Frontal cortex (tissue), 4 donors: ENCODE data around the gene ABCB1. TPM values are rescaled to one million over a fixed set of nuclear protein-coding genes. Genes with fewer than 3 reads are reported as not detected.
A peak's percentile ranks its signal among the peaks of the same experiment; 100 is the strongest.

Source experiments
- DNase-seq, 2 donors: peaks; one replicate each; pipeline ENCODE4 v3.0.0; 2012; ENCODE audit warnings: low spot score in 2 of 2
- FAIRE-seq: peaks from 2 replicates; lab custom pipeline; 2012; peaks lifted over from hg19 to GRCh38; lab: Jason Lieb, UNC
- total RNA-seq: library from RNA; depleted of rRNA; stranded (reverse); fragments of >200 nt; gene quantifications from one replicate; pipeline ENCODE4 v1.2.3, GENCODE V29; 2014
- donor health status: control.
- donor health status: control.
- donor health status: control.

ABCB1 gene
- 6.5 TPM for total RNA-seq

GRCh38 chr7:87600130-87601124 lies at the start of gene ABCB1:
ABCB1 (minus strand) TSS chr7:87600884; CDS start chr7:87600184, 700 bp downstream.
- DNase-seq (peak in 1 of 2 donors; percentile 53), FAIRE-seq (no peak)

DNA sequence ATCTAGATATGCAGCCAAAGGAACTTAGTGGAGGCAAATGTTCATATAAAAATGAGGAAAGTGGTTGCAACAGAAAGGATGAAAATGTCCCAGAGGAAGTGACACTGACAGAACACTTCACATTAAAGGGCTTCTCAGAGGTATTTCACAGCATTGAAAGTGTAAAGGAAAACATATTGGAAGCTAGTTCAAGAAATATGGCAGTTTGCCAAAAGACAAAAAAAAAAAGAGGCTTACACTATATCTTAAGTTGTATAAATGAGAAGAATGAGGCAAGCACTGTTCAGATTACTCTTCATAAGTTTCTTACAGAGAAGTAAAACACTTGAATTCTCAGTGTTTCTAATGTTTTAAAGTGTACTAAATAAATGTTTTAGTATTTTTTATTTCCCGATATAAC lies 47.6 kb upstream of the ABCB1 start:
- no peak for FAIRE-seq
- no peak for DNase-seq

DNA sequence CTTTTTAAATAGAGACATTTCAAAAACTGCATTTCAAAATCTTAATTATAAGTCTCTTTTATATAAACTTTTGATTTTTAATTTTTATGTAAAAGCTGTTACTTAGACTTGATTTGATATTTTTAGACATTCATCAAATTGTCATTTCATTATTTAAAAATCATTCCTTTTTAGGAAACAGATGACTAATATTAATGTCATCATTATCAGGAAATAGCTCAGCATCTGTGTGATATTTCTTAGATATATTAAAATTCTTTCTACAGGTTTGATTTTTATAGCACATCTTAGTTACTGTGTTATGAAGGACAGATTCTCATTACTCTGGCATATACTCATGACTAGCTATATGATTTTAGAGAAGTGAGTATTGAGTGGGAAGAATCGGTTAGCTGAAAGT lies 44.8 kb upstream of the ABCB1 start:
- DNase-seq (no peak), FAIRE-seq (peak; percentile 3)

DNA sequence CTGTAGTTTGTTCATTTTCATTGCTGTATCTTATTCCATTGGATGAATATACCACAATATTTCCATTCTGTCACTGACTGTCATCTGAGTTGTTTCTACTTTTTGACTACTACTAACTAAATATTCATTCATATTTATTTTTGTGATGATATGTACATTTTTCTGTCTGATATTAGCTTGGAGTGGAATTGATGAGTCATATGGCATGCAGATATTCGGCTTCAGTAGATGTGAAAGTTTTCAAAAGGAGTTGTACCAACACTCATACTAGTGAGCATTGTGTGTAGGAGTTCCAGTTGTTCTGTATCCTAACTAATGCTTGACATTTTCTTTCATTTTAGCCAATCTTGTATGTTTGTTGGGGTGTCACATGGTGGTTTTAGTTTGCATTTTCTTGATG lies 35.2 kb upstream of the ABCB1 start:
- DNase-seq (no peak), FAIRE-seq (no peak)

DNA sequence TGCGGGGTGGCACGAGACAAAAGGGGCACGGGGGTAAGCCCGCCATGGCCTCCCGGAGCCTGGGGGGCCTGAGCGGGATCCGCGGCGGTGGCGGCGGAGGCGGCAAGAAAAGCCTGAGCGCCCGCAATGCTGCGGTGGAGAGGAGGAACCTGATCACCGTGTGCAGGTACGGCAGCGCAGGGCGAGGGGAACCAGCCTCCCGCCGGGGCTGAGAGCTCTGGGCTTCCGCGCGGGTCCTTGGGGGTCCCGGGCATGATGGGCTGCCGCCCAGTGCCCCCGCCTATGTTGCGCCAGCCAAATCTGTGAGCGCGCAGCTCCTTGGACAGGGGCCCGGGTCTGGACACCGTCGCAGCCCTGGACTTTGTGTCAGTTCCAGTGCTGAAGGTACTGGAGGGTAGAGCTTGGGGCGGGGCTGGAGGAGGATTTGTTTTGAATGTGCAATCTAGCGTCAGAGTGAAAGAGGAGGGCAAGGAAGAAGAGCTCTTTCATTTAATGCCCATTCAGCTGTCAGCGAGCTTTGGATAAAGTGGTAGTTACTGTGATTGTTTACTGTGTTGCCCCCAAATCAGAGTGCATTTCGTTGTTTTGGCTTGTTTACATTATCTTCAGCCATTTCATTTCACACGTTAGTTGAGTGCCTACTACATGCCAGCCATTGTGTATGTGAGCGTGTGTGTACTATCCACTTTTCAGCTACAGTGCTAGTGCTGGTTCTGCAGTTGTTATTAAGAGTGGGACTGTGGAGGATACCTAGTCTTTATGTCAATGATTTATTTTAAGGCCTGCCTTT lies 28.3 kb upstream of the ABCB1 start:
- no peak for FAIRE-seq
- DNase-seq = peak in 1 of 2 donors; percentile 14

DNA sequence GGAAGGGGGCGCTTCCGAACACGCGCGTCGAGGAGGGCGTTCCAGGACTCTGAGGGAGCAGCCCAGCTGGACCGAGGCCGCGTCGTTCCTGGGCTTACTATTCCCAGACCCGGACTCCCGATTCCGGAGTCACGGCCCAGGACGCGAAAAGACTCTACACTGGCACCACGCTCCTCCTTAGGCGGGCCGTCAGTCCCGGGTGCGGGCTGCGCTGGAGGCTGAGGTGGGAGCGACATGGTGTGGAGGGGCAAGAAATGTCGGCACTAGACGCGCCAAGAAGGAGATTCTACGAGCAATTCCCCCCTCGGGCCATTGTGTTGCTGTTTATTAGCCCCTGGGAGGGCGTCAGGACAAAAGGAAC lies 26.9 kb upstream of the ABCB1 start:
- no peak for FAIRE-seq
- DNase-seq = peak in 1 of 2 donors; percentile 5

- FAIRE-seq (no peak), DNase-seq (no peak)
Observed at GRCh38 chr7:87625101-87625500, 24.4 kb upstream of the ABCB1 start.

DNA sequence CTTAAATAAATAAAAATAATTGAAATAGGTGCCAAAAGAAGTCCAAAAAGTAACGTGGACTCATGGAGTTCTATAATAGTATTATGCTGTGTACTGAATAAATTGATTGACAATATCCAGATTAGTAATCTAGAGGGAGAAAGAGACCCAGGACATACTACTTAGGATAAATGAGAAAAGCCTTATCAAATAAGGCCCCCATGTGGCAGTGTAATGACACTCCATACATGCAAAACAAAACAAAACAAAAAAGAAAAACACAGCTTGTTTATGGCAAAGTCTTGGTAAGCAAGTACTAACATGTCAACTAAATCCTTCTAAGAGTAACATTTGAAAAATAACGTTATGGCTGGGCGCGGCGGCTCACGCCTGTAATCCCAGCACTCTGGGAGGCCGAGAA lies 23.9 kb upstream of the ABCB1 start:
- DNase-seq (no peak), FAIRE-seq (no peak)

DNA sequence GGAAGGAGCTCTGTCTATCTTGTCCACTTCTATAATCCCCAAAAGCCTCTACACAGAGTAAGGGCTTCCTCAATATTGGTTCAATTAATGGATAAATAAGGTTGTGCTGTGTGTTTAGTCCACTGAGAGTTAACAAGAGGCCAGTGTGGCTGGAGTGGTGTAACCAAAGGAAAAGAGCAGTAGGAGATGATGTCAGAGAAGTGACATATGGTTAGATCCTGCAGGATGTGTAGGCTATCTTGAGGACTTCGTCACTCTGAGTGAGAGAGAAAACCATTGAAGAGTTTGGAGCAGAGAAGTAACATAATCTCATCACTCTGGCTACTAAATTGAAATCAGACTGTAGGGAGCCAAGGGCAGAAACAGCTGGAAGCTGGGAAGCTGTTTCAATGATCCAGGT lies 14.5 kb upstream of the ABCB1 start:
- no peak for FAIRE-seq
- no peak for DNase-seq

DNA sequence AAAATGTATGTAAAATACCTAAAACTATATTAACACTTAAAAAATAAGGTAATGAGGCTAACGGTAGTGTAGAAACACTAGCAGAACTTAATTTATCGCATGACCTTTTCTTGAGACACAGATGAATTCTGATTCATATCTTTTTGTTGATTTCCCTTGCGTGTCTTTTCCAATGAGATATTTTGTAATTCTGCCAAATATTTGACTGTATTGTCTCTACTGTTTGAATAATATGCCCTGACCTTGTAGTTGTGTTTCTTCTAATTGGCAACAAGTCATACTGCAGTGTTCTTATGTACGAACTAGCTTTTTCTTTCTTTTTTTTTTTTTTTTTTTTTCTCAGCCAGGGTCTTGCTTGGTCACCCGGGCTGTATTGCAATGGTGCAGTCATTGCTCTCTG lies 9.2 kb upstream of the ABCB1 start:
- FAIRE-seq (no peak), DNase-seq (no peak)

DNA sequence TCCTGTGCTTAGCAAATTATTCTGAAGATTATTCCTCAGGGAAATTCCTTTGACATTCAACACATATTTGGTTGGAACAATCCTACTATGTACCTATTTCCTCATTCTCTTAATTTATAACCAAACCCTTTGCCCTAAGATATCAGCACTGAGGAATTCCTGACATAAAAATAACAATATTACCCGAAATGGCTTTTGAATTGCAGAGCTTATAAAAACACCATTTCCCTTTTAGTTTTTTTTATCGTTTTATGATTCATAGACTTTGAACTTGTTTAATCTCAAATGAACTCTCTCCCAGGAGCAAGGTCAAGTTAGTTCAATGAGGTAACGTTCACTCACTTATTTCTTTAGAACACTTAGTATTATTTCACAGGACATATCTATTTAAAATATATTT lies 7.7 kb upstream of the ABCB1 start:
- DNase-seq (no peak), FAIRE-seq (no peak)

DNA sequence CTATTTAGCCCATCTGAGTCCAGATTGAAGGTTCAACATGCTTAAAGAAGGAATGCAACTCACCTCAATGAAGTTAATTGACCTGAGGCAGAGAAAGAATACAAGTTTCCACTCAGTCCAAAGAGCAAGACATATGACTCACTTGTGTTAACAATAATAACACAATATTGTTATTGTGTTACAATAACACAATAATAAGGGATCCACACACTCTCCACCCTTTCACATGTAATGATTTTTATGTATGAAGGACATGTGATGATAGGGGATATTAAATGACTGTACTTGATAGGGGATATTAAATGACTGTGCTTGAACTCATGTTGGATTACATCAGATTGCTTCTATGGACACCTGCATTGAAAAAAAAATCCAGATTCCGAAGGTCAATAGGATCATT lies 3.6 kb upstream of the ABCB1 start:
- DNase-seq (no peak), FAIRE-seq (no peak)

- FAIRE-seq (no peak), DNase-seq (no peak)
Observed at GRCh38 chr7:87599336-87599735, 1.3 kb downstream of the ABCB1 start.

GRCh38 chr7:87598234-87599009 lies 2.3 kb downstream of the ABCB1 start:
- DNase-seq = no peak
- FAIRE-seq = no peak

DNA sequence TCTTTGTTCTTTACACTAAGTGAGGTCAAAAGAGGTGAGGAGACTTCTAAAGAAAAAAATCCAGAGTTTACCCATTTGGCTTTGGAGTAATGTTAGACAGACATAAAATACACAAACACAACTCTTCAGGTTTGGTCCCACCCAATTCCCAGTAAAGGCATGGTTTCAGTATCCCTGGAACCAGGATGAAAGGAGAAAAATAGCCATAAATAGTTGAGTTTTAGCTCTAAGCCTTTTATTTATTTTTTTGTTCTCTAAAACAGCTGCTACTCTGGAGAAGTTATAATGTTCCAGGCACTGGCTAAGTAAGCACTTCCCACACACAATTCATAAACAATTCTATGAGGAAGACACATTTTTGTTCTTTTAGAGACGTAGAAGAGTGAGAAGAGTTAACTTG lies 4.0 kb downstream of the ABCB1 start:
- FAIRE-seq (no peak), DNase-seq (no peak)

DNA sequence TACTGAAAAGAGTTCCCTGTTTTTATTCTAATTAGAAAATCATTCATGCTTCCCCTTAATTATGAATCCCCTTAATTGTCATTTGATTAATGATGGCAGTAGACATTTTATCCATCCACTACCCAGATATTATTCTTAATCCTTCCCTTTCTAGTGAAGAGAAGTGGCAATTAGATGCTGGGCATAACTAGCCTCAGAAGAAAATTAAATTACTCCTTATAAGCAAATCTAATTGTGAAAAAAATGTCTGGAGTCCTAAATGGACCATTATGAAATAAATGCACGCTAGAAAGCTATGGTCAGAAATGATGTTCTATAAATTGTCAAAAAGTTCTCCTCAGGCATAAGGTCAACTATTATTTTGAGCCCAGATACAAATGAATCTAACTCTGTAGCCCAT lies 4.5 kb downstream of the ABCB1 start:
- DNase-seq (no peak), FAIRE-seq (no peak)

- DNase-seq = no peak
- FAIRE-seq = no peak
Observed at GRCh38 chr7:87592300-87592699, 8.4 kb downstream of the ABCB1 start.

DNA sequence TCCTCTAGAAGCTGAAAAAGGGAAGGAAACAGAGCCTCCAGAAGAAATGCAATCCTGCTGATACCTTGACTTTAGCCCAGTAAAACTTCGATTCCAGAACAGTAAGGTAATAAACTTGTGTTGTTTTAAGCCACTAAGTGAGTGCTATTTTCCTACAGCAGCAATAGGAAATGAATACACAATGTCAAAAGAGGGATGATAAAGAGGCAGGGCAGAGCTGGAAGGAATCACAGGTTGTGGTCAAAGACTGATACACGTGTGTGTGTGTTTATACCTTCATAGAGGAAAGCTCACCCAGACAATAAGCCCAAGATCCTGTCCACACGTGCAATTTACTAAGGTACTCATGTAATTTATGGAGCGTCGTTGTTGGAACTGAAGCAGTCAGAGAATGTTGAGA lies 9.5 kb downstream of the ABCB1 start:
- FAIRE-seq = no peak
- DNase-seq = no peak

GRCh38 chr7:87590578-87590977 lies 10.1 kb downstream of the ABCB1 start:
- FAIRE-seq = no peak
- no peak for DNase-seq

DNA sequence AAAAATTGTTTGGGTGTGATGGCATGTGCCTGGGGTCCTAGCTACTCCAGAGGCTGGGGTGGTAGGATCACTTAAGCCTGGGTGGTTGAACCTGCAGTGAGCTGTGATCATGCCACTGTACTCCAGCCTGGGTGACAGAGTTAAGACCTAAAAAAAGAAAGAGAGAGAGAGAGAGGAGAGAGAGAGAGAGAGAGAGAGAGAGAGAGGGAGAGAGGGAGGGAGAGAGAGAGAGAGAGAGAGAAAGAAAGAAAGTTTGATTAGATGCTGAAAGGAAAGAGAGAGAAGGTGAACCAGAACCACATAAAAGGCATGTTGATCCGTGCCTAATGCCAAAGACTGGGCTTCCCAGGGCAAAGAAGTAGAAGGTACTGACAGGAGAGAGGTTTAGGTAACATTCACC lies 11.1 kb downstream of the ABCB1 start:
- DNase-seq (no peak), FAIRE-seq (no peak)
